HepG2 (cell line): ENCODE measurements around the gene FKBP1A. TPM values are rescaled to one million over a fixed set of nuclear protein-coding genes. Genes with fewer than 3 reads are reported as not detected.

Experiments
- ATAC-seq: fragments of 200-7000 bp; cut with Tn5 transposase; 3 replicates; pipeline ENCODE4 v1.9.1; 2020; ENCODE audit warnings: mild to moderate bottlenecking, moderate library complexity
- BruUV-seq: library from RNA; stranded (reverse); fragments of 400-500 nt; replicated peaks from 2 replicates; lab custom pipeline; 2021; lab: Mats Ljungman, UMichigan
- CTCF ChIA-PET: fragments of 300-600 bp; formaldehyde crosslinking; extraction: SDS; loops from one replicate; lab custom pipeline; 2021; ENCODE audit warnings: low total read pairs, inconsistent platforms, low intra/inter-chr PET ratio; lab: Yijun Ruan, JAX
- POLR2A ChIA-PET: fragments of 350-600 bp; sonication (Branson Sonifier 250); formaldehyde crosslinking; loops from one replicate; lab custom pipeline; 2020; ENCODE audit warnings: antibody characterized with exemption, inconsistent platforms; lab: Yijun Ruan, JAX
- DNase-seq: peaks from one replicate; pipeline ENCODE4 v3.0.0-alpha.2; 2015; ENCODE audit warnings: low spot score
- FAIRE-seq: peaks from 3 replicates; lab custom pipeline; 2011; peaks lifted over from hg19 to GRCh38; lab: Jason Lieb, UNC
- H2AFZ ChIP-seq: one replicate; pipeline ENCODE4 v1.6.1; 2011; ENCODE audit warnings: low read length, inconsistent platforms
- H3K27ac ChIP-seq: fragments of 300-600 bp; 3 replicates; pipeline ENCODE4 v1.8.0; 2011; ENCODE audit warnings: mixed run types, mild to moderate bottlenecking, mixed read lengths, low read length, inconsistent platforms; ENCODE audit not compliant: insufficient read depth; ENCODE audit errors: extremely low read length
- H3K27me3 ChIP-seq, 2 experiments: fragments of 200-600 bp in 1 of 2; 2 replicates in 1 of 2; 3 replicates in 1 of 2; pipeline versions ENCODE4 v1.6.0 to v1.8.0; 2011; ENCODE audit warnings: low read length in 2 of 2, mild to moderate bottlenecking in 2 of 2, moderate library complexity in 2 of 2, inconsistent platforms in 1 of 2; ENCODE audit not compliant: insufficient read depth in 2 of 2, control insufficient read depth in 1 of 2
- H3K36me3 ChIP-seq, 2 experiments: fragments of 200-600 bp in 1 of 2; replicated peaks in 1 of 2; 2 replicates in 1 of 2; 3 replicates in 1 of 2; pipeline versions ENCODE4 v1.5.1 to v1.8.0; 2011; ENCODE audit warnings: low read length in 2 of 2, inconsistent platforms in 1 of 2; ENCODE audit not compliant: insufficient read depth in 2 of 2, control insufficient read depth in 1 of 2
- H3K4me1 ChIP-seq: 2 replicates; pipeline ENCODE4 v1.5.1; 2012; ENCODE audit warnings: low read length, inconsistent platforms; ENCODE audit not compliant: insufficient read depth
- H3K4me2 ChIP-seq: 2 replicates; pipeline ENCODE4 v1.6.0; 2011; ENCODE audit warnings: low read depth, low read length, inconsistent platforms
- H3K4me3 ChIP-seq, 3 experiments: fragments of 200-600 bp in 1 of 3; sonication (generic), shearing (Covaris generic) in 1 of 3; replicated peaks in 1 of 3; 2 replicates each; pipeline ENCODE4 v1.5.1; 2011 to 2016; ENCODE audit warnings: low read length in 3 of 3, inconsistent platforms in 2 of 3, low read depth in 2 of 3, mild to moderate bottlenecking in 2 of 3, control low read depth in 1 of 3, mixed read lengths in 1 of 3; ENCODE audit not compliant: insufficient read depth in 1 of 3
- H3K79me2 ChIP-seq: one replicate; pipeline ENCODE4 v1.6.1; 2011; ENCODE audit warnings: low read length, inconsistent platforms; ENCODE audit not compliant: insufficient read depth
- H3K9ac ChIP-seq: 2 replicates; pipeline ENCODE4 v1.6.0; 2011; ENCODE audit warnings: mild to moderate bottlenecking, low read depth, low read length, inconsistent platforms; ENCODE audit not compliant: insufficient read depth
- H3K9me3 ChIP-seq: 2 replicates; pipeline ENCODE4 v1.5.1; 2012; ENCODE audit warnings: mild to moderate bottlenecking, low read length
- H4K20me1 ChIP-seq: 2 replicates; pipeline ENCODE4 v1.6.0; 2011; ENCODE audit warnings: inconsistent platforms, mild to moderate bottlenecking, low read length, moderate library complexity; ENCODE audit not compliant: insufficient read depth
- BRD4 ChIP-seq: sonication (generic); formaldehyde crosslinking; IDR thresholded peaks from 2 replicates; pipeline ENCODE4 v1.4.0; 2020; ENCODE audit warnings: missing genetic modification reagents
- GTF2F1 ChIP-seq: fragments of 150-350 bp; IDR thresholded peaks from 2 replicates; pipeline ENCODE4 v1.6.1; 2014; ENCODE audit warnings: low read length
- HDAC2 ChIP-seq: sonication (generic); formaldehyde crosslinking; IDR thresholded peaks from 2 replicates; pipeline ENCODE4 v1.4.0; 2020; ENCODE audit warnings: missing genetic modification reagents
- POLR2G ChIP-seq: fragments of 200-400 bp; formaldehyde crosslinking; IDR thresholded peaks from 2 replicates; pipeline ENCODE4 v1.6.1; 2018; ENCODE audit warnings: mild to moderate bottlenecking, low read depth, low read length, moderate library complexity
- ZNF343 ChIP-seq: sonication (generic); formaldehyde crosslinking; IDR thresholded peaks from 2 replicates; pipeline ENCODE4 v1.4.0; 2020; ENCODE audit warnings: mild to moderate bottlenecking, missing genetic modification reagents
- ZNF572 ChIP-seq: sonication (generic); formaldehyde crosslinking; IDR thresholded peaks from 2 replicates; pipeline ENCODE4 v1.5.1; 2020; ENCODE audit warnings: mild to moderate bottlenecking, missing genetic modification reagents
- WGBS: methylation state at CpG from one replicate; pipeline ENCODE4 v1.1.6; 2017; ENCODE audit warnings: low lambda C conversion rate; 5-methylcytosine and 5-hydroxymethylcytosine counted together
- in situ Hi-C: cut with HindIII; loops from 2 replicates; pipeline ENCODE4 v1.10.0; 2017; ENCODE audit warnings: low pct_unique_long_range_greater_than_20kb; ENCODE audit not compliant: extremely low pct_ligation_motif_present
- intact Hi-C: fragments of 100-400 bp; cut with micrococcal nuclease; formaldehyde crosslinking; loops from one replicate; pipeline ENCODE4 v1.10.0; 2022; ENCODE audit not compliant: unreplicated experiment
- polyA plus RNA-seq, 8 experiments: library from polyadenylated mRNA; depleted of rRNA in 3 of 8; stranded (reverse) in 7 of 8; unstranded in 1 of 8; fragments of >200 nt; fragmentation: Illumina TruSeq in 4 of 8; extraction: Trizol in 4 of 8; gene quantifications; 2 replicates each; pipeline versions ENCODE4 v1.2.1 to v1.2.3, GENCODE V29; 2011 to 2016; ENCODE audit warnings: low read depth in 4 of 8, missing spikeins in 1 of 8, mixed read lengths in 1 of 8; ENCODE audit not compliant: insufficient read depth in 1 of 8
- total RNA-seq, 5 experiments: library from RNA; depleted of rRNA; stranded (reverse); fragments of >200 nt; fragmentation: Illumina TruSeq; extraction: Trizol; gene quantifications; 2 replicates each; pipeline ENCODE4 v1.2.3, GENCODE V29; 2016; ENCODE audit warnings: low read depth in 1 of 5
- TF ChIP-seq, protein P1 (sequence below): sonication (generic); formaldehyde crosslinking; IDR thresholded peaks from 2 replicates; pipeline ENCODE4 v1.4.0; 2020; ENCODE audit warnings: missing genetic modification reagents, low read depth, mild to moderate bottlenecking, borderline replicate concordance
- TF ChIP-seq, protein P2 (sequence below), 2 experiments: sonication (generic) in 1 of 2; formaldehyde crosslinking in 1 of 2; IDR thresholded peaks; 2 replicates each; pipeline versions ENCODE4 v1.6.1 to v1.9.0; 2014 to 2022; ENCODE audit warnings: antibody characterized with exemption in 1 of 2, borderline replicate concordance in 1 of 2, inconsistent platforms in 1 of 2, low read depth in 1 of 2, missing genetic modification reagents in 1 of 2
- TF ChIP-seq, protein P3 (sequence below): sonication (generic); formaldehyde crosslinking; IDR thresholded peaks from 2 replicates; pipeline ENCODE4 v1.9.0; 2021; ENCODE audit warnings: missing genetic modification reagents, borderline replicate concordance
- TF ChIP-seq, protein P4 (sequence below): sonication (generic); formaldehyde crosslinking; IDR thresholded peaks from 2 replicates; pipeline ENCODE4 v1.8.0; 2022; ENCODE audit warnings: low read depth, missing genetic modification reagents

Gene FKBP1A
- total and polyA plus RNA-seq, 2 of the 13 experiments (the other 11 are each of a cell fraction or from before 2014, with no cell fraction given) = 119 to 468 TPM

DNA sequence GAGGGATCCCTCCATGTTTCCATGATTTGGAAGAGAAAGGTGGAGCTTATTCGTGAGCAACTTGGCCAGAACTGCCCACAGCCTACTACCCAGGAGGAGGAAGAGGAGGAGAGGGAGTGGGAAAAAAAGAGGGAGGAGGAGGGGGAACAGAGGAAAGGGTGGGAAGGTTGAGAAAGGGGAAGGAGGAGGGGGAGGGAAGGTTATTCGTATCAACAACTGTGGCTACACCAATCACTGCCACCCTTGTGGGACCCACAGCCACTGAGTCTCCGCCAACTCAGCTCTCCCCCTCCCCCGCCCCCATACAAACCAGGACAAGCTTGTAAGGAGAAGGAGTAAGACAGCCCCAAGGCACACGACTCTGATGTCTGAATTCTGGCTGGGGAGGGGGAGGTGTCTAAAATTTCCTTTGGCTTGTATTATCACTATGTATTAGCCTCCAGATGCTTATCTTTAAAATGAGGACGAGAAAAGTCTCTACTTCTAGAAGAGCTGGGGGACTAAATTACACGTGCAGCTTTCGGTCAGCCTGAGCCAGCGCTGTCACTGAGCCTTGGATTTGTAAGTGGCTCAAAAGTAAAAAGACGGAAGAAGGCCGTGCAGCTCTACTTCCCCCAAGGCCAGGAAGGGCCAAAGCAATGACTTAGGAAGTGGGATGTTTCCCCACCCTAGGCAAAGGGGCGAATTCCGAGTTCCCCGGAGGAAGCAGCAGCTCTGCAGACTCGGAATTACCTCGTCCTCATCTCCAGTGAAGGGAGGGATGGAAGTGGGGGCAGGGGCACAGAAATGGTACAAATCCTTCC, 1.0 kb downstream of the FKBP1A start:
- H3K4me2 ChIP-seq = peak overlapping the region; percentile 99
- DNase-seq (no peak), ATAC-seq (no peak), FAIRE-seq (no peak)
- H3K27ac ChIP-seq = peak overlapping the region; percentile 36
- BruUV-seq = no TSS peak
- in situ Hi-C loops (no loop called here), intact Hi-C loops (loop anchor here (2.0 to 10.0 kb wide), 3 partner anchors 45 to 277 kb away; partner anchors contain the start of genes NSFL1C and PSMF1)
- H3K36me3 ChIP-seq = peaks cover 4 to 24% of the 10 kb centered on the region in 2 experiments; a peak in 4 of 5 replicates
- ChIA-PET POLR2A (interaction anchor here (0.7 to 4.7 kb wide), 8 partner anchors 8 to 241 kb away, joined by 3 to 41 read pairs (median 4); partner anchors contain the start of gene SDCBP2), CTCF (interaction anchor here (1.0 kb wide), 1 partner anchor 45 kb away, joined by 3 read pairs; no protein-coding TSS in a partner anchor)
- no peak overlapping the region for H2AFZ ChIP-seq
- peak overlapping the region; percentile 78 to 91 (median 91) for H3K4me3 ChIP-seq
- H4K20me1 ChIP-seq = peaks cover 47% of the 10 kb centered on the region
- 6% methylated on average over 16 of the region's 16 CpGs for WGBS
- peak overlapping the region; percentile 89 for H3K9ac ChIP-seq
- peaks cover 0 to 17% of the 10 kb centered on the region in 2 experiments; a peak in 2 of 5 replicates for H3K27me3 ChIP-seq
- no peaks in the 10 kb centered on the region for H3K9me3 ChIP-seq
- peaks cover 60% of the 10 kb centered on the region for H3K79me2 ChIP-seq
- H3K4me1 ChIP-seq = peaks cover 53% of the 10 kb centered on the region
- TF ChIP-seq HDAC2 (CRISPR knock-in tag) (no peak), BRD4 (CRISPR knock-in tag) (peak; percentile 39; the same call in 1 of the 2 replicates), GTF2F1 (no peak), POLR2G (no peak), ZNF572 (CRISPR knock-in tag) (peak; percentile 94), ZNF343 (no peak)
- TF ChIP-seq, protein P1, sequence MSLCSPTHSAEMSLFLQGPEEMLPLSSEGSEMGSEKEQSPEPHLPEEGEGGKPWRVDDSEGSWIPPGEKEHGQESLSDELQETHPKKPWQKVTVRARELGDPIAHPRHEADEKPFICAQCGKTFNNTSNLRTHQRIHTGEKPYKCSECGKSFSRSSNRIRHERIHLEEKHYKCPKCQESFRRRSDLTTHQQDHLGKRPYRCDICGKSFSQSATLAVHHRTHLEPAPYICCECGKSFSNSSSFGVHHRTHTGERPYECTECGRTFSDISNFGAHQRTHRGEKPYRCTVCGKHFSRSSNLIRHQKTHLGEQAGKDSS (CRISPR knock-in tag) = no peak
- TF ChIP-seq, protein P2, sequence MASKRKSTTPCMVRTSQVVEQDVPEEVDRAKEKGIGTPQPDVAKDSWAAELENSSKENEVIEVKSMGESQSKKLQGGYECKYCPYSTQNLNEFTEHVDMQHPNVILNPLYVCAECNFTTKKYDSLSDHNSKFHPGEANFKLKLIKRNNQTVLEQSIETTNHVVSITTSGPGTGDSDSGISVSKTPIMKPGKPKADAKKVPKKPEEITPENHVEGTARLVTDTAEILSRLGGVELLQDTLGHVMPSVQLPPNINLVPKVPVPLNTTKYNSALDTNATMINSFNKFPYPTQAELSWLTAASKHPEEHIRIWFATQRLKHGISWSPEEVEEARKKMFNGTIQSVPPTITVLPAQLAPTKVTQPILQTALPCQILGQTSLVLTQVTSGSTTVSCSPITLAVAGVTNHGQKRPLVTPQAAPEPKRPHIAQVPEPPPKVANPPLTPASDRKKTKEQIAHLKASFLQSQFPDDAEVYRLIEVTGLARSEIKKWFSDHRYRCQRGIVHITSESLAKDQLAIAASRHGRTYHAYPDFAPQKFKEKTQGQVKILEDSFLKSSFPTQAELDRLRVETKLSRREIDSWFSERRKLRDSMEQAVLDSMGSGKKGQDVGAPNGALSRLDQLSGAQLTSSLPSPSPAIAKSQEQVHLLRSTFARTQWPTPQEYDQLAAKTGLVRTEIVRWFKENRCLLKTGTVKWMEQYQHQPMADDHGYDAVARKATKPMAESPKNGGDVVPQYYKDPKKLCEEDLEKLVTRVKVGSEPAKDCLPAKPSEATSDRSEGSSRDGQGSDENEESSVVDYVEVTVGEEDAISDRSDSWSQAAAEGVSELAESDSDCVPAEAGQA (IDR thresholded peaks at IDR 0.05; ENCODE audit: low read depth) = no peak
- TF ChIP-seq, protein P2 (CRISPR knock-in tag; IDR thresholded peaks at IDR 0.05; ENCODE audit: borderline replicate concordance) = peak; percentile 66; the same call in 1 of the 2 replicates
- TF ChIP-seq, protein P3, sequence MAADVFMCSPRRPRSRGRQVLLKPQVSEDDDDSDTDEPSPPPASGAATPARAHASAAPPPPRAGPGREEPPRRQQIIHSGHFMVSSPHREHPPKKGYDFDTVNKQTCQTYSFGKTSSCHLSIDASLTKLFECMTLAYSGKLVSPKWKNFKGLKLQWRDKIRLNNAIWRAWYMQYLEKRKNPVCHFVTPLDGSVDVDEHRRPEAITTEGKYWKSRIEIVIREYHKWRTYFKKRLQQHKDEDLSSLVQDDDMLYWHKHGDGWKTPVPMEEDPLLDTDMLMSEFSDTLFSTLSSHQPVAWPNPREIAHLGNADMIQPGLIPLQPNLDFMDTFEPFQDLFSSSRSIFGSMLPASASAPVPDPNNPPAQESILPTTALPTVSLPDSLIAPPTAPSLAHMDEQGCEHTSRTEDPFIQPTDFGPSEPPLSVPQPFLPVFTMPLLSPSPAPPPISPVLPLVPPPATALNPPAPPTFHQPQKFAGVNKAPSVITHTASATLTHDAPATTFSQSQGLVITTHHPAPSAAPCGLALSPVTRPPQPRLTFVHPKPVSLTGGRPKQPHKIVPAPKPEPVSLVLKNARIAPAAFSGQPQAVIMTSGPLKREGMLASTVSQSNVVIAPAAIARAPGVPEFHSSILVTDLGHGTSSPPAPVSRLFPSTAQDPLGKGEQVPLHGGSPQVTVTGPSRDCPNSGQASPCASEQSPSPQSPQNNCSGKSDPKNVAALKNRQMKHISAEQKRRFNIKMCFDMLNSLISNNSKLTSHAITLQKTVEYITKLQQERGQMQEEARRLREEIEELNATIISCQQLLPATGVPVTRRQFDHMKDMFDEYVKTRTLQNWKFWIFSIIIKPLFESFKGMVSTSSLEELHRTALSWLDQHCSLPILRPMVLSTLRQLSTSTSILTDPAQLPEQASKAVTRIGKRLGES (CRISPR knock-in tag) = 0 out of 2 replicates have a peak, but pooled peaks have one; percentile 30
- TF ChIP-seq, protein P4, sequence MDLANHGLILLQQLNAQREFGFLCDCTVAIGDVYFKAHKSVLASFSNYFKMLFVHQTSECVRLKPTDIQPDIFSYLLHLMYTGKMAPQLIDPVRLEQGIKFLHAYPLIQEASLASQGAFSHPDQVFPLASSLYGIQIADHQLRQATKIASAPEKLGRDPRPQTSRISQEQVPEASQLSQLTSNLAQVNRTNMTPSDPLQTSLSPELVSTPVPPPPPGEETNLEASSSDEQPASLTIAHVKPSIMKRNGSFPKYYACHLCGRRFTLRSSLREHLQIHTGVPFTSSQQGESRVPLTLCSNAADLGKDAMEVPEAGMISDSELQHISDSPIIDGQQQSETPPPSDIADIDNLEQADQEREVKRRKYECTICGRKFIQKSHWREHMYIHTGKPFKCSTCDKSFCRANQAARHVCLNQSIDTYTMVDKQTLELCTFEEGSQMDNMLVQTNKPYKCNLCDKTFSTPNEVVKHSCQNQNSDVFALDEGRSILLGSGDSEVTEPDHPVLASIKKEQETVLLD = no peak
